Endothelial cell of umbilical vein (primary cell): ENCODE results near the gene ACTR3. TPM values are rescaled to one million over a fixed set of nuclear protein-coding genes. Genes with fewer than 3 reads are reported as not detected.

ENCODE experiments used
- BruUV-seq: library from RNA; stranded (reverse); fragments of 400-500 nt; replicated peaks from 2 replicates; lab custom pipeline; 2021; lab: Mats Ljungman, UMichigan
- CTCF ChIA-PET: fragments of 300-600, 350-600 bp; sonication (Branson Sonifier 250); formaldehyde crosslinking; loops from one replicate; lab custom pipeline; 2021; ENCODE audit warnings: antibody characterized with exemption, inconsistent platforms; lab: Charles Lee
- POLR2A ChIA-PET: fragments of 300-600, 350-600 bp; sonication (Branson Sonifier 250); formaldehyde crosslinking; loops from one replicate; lab custom pipeline; 2021; ENCODE audit warnings: antibody characterized with exemption, inconsistent platforms; lab: Charles Lee
- DNase-seq: peaks from one replicate; pipeline ENCODE4 v3.0.0-alpha.2; 2011; ENCODE audit warnings: low read depth, low spot score
- FAIRE-seq: peaks from 2 replicates; lab custom pipeline; 2011; peaks lifted over from hg19 to GRCh38; lab: Jason Lieb, UNC
- H2AFZ ChIP-seq: 2 replicates; pipeline ENCODE4 v1.6.0; 2012; ENCODE audit warnings: low read depth, low read length, control low read depth, inconsistent platforms
- H3K27ac ChIP-seq: 2 replicates; pipeline ENCODE4 v1.5.1; 2011; ENCODE audit warnings: low read depth, mild to moderate bottlenecking, control low read depth, low read length, moderate library complexity; ENCODE audit not compliant: insufficient read depth
- H3K27me3 ChIP-seq, 2 experiments: 2 replicates each; pipeline versions ENCODE4 v1.6.0 to v1.6.1; 2011; ENCODE audit warnings: low read length in 2 of 2, mixed read lengths in 1 of 2; ENCODE audit not compliant: control insufficient read depth in 2 of 2, insufficient read depth in 2 of 2
- H3K36me3 ChIP-seq, 2 experiments: 2 replicates in 1 of 2; 3 replicates in 1 of 2; pipeline ENCODE4 v1.5.1; 2011; ENCODE audit warnings: low read length in 2 of 2, mild to moderate bottlenecking in 1 of 2, moderate library complexity in 1 of 2; ENCODE audit not compliant: control insufficient read depth in 2 of 2, insufficient read depth in 2 of 2; ENCODE audit errors: extremely low read depth in 1 of 2
- H3K4me1 ChIP-seq: 3 replicates; pipeline ENCODE4 v1.5.1; 2011; ENCODE audit warnings: mild to moderate bottlenecking, low read length; ENCODE audit not compliant: control insufficient read depth, insufficient read depth; ENCODE audit errors: extremely low read depth
- H3K4me2 ChIP-seq: 2 replicates; pipeline ENCODE4 v1.6.1; 2011; ENCODE audit warnings: low read length, control low read depth, mixed read lengths; ENCODE audit not compliant: insufficient read depth
- H3K4me3 ChIP-seq, 3 experiments: fragments of 200-600 bp in 1 of 3; sonication (generic), shearing (Covaris generic) in 1 of 3; replicated peaks in 1 of 3; 2 replicates each; pipeline ENCODE4 v1.5.1; 2011 to 2016; ENCODE audit warnings: control low read depth in 3 of 3, low read length in 3 of 3, mild to moderate bottlenecking in 2 of 3, inconsistent platforms in 1 of 3, low read depth in 1 of 3, moderate library complexity in 1 of 3; ENCODE audit not compliant: insufficient read depth in 1 of 3
- H3K79me2 ChIP-seq: 2 replicates; pipeline ENCODE4 v1.6.0; 2012; ENCODE audit warnings: low read length, inconsistent platforms; ENCODE audit not compliant: control insufficient read depth, insufficient read depth
- H3K9ac ChIP-seq: replicated peaks from 2 replicates; pipeline ENCODE3; 2011; ENCODE audit warnings: low read length, control low read depth; ENCODE audit not compliant: insufficient read depth; ENCODE audit errors: extremely low read depth
- H3K9me1 ChIP-seq: replicated peaks from 3 replicates; pipeline ENCODE4 v1.6.0; 2011; ENCODE audit warnings: mild to moderate bottlenecking, low read length; ENCODE audit not compliant: control insufficient read depth, insufficient read depth; ENCODE audit errors: extremely low read depth
- H3K9me3 ChIP-seq: replicated peaks from 2 replicates; pipeline ENCODE4 v1.5.1; 2012; ENCODE audit warnings: low read length, inconsistent platforms; ENCODE audit not compliant: control insufficient read depth, insufficient read depth
- H4K20me1 ChIP-seq: replicated peaks from 2 replicates; pipeline ENCODE3; 2011; ENCODE audit warnings: mild to moderate bottlenecking, low read length; ENCODE audit not compliant: control insufficient read depth, insufficient read depth; ENCODE audit errors: extremely low read depth
- EZH2 ChIP-seq: IDR thresholded peaks from 2 replicates; pipeline ENCODE4 v1.6.1; 2012; ENCODE audit warnings: borderline replicate concordance, low read depth, mild to moderate bottlenecking, moderate library complexity, low read length, inconsistent platforms; ENCODE audit not compliant: severe bottlenecking
- FOS ChIP-seq: IDR thresholded peaks from 2 replicates; pipeline ENCODE4 v1.6.1; 2011; ENCODE audit warnings: mild to moderate bottlenecking, low read length, moderate library complexity, borderline replicate concordance; ENCODE audit not compliant: insufficient read depth
- GATA2 ChIP-seq: IDR thresholded peaks from 2 replicates; pipeline ENCODE4 v1.7.0; 2011; ENCODE audit warnings: low read depth, mild to moderate bottlenecking, moderate library complexity, mixed read lengths, low read length; ENCODE audit not compliant: insufficient read length, insufficient read depth
- JUN ChIP-seq: IDR thresholded peaks from 2 replicates; pipeline ENCODE4 v1.6.1; 2011; ENCODE audit warnings: borderline replicate concordance, low read depth; ENCODE audit not compliant: insufficient read length, insufficient read depth
- MYC ChIP-seq: IDR thresholded peaks from one replicate; pipeline ENCODE4 v1.6.1; 2011; ENCODE audit warnings: mild to moderate bottlenecking, low read depth, low read length
- POLR2A ChIP-seq: IDR thresholded peaks from 2 replicates; pipeline ENCODE4 v1.6.1; 2012; ENCODE audit warnings: low read depth, mild to moderate bottlenecking, control low read depth, low read length
- POLR2AphosphoS5 ChIP-seq: IDR thresholded peaks from 2 replicates; pipeline ENCODE4 v1.6.1; 2012; ENCODE audit warnings: low read depth, mild to moderate bottlenecking, control low read depth, low read length, moderate library complexity; ENCODE audit not compliant: insufficient read depth
- dilution Hi-C: fragments of 300-500 bp; cut with MboI; formaldehyde crosslinking; loops from one replicate; pipeline ENCODE4 v1.15.0; 2019; ENCODE audit warnings: low sequenced_read_pairs; ENCODE audit not compliant: extremely low pct_ligation_motif_present
- intact Hi-C: fragments of 100-400 bp; cut with micrococcal nuclease; formaldehyde crosslinking; loops from one replicate; pipeline ENCODE4 v1.10.0; 2022
- polyA plus RNA-seq, 4 experiments: library from polyadenylated mRNA; depleted of rRNA in 3 of 4; stranded (reverse) in 3 of 4; unstranded in 1 of 4; fragments of >200 nt; gene quantifications; 2 replicates each; pipeline versions ENCODE4 v1.2.1 to v1.2.3, GENCODE V29; 2011 to 2012; ENCODE audit warnings: missing spikeins in 1 of 4
- total RNA-seq: library from RNA; stranded (reverse); gene quantifications from 2 replicates; pipeline ENCODE4 v1.2.3, GENCODE V29; 2021
- TF ChIP-seq, protein P1 (sequence below), 2 donors: IDR thresholded peaks; 1 replicate in 1 of 2; 2 replicates in 1 of 2; pipeline ENCODE4 v1.5.1; 2011; ENCODE audit warnings: low read length in 2 of 2, mild to moderate bottlenecking in 2 of 2, moderate library complexity in 2 of 2, control low read depth in 1 of 2, inconsistent platforms in 1 of 2, low read depth in 1 of 2; ENCODE audit not compliant: insufficient read depth in 1 of 2; ENCODE audit errors: extremely low read depth in 1 of 2
- TF ChIP-seq, protein P2 (sequence below): IDR thresholded peaks from 2 replicates; pipeline ENCODE4 v1.6.1; 2011; ENCODE audit not compliant: insufficient read depth, insufficient read length

The ACTR3 gene
- total and polyA plus RNA-seq, 2 donors (not counting 3 experiments of a cell fraction or from before 2014, with no cell fraction given), result 120 to 401 TPM

DNA sequence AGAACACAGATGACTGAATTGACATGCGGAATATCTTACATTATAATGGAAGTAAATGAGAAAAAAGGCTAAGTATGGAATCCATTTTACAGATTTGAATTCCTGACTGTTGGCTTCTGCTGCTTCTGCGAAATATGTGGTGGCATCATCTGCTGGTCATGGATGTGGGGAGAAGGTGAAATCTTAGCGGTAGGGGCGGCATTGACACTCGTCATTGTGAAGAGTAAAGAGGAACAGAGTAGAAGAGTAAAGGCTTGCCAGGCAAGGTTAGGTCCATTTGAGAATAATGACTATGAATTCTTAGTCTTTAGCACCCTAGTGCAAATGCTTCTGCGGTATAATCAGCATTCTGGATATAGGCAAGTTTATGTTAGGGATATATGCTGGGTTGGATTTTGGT is 32.4 kb downstream of the ACTR3 start:
- CTCF ChIA-PET, result interaction anchor here (0.5 kb wide), 1 partner anchor 12 kb away, joined by 3 read pairs; no protein-coding TSS in a partner anchor
- dilution Hi-C loops (no loop called here), intact Hi-C loops (no loop called here)
- DNase-seq (no peak), FAIRE-seq (no peak)
- H3K9me3 ChIP-seq, result no peaks in the 10 kb centered on the region
- no peaks in the 10 kb centered on the region for H3K4me1 ChIP-seq
- H3K27ac ChIP-seq, result no peak overlapping the region
- H3K36me3 ChIP-seq, result peaks cover 4 to 21% of the 10 kb centered on the region in 2 experiments
- BruUV-seq, result no TSS peak
- no peak for TF ChIP-seq MYC
- no peak for TF ChIP-seq POLR2AphosphoS5
- TF ChIP-seq EZH2, result no peak
- no peak for TF ChIP-seq GATA2
- TF ChIP-seq JUN, result no peak
- TF ChIP-seq FOS, result no peak
- TF ChIP-seq, protein P1, sequence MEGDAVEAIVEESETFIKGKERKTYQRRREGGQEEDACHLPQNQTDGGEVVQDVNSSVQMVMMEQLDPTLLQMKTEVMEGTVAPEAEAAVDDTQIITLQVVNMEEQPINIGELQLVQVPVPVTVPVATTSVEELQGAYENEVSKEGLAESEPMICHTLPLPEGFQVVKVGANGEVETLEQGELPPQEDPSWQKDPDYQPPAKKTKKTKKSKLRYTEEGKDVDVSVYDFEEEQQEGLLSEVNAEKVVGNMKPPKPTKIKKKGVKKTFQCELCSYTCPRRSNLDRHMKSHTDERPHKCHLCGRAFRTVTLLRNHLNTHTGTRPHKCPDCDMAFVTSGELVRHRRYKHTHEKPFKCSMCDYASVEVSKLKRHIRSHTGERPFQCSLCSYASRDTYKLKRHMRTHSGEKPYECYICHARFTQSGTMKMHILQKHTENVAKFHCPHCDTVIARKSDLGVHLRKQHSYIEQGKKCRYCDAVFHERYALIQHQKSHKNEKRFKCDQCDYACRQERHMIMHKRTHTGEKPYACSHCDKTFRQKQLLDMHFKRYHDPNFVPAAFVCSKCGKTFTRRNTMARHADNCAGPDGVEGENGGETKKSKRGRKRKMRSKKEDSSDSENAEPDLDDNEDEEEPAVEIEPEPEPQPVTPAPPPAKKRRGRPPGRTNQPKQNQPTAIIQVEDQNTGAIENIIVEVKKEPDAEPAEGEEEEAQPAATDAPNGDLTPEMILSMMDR (IDR thresholded peaks at IDR 0.05; ENCODE audit: extremely low read depth in 1 of 2, insufficient read depth in 1 of 2, low read depth in 1 of 2, low read length in 2 of 2), result no peak
- TF ChIP-seq, protein P2, sequence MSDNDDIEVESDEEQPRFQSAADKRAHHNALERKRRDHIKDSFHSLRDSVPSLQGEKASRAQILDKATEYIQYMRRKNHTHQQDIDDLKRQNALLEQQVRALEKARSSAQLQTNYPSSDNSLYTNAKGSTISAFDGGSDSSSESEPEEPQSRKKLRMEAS, result no peak
- TF ChIP-seq POLR2A, result no peak
- POLR2A ChIA-PET, result no interaction called here
- no peak overlapping the region for H2AFZ ChIP-seq
- no peak overlapping the region for H3K9ac ChIP-seq
- H3K79me2 ChIP-seq, result peaks cover 95% of the 10 kb centered on the region
- no peak overlapping the region for H3K4me2 ChIP-seq
- peaks cover 9% of the 10 kb centered on the region for H4K20me1 ChIP-seq
- no peaks in the 10 kb centered on the region for H3K27me3 ChIP-seq
- H3K9me1 ChIP-seq, result no peaks in the 10 kb centered on the region
- H3K4me3 ChIP-seq, result no peak overlapping the region
